Activated naive CD8-positive, alpha-beta T cell treated with anti-CD3 and anti-CD28 coated beads, Interleukin-2, amount 50 U/mL, for 24 hours (primary cell): ENCODE results near the gene RAI14.
A peak's percentile ranks its signal among the peaks of the same experiment; 100 is the strongest.

Experiments used
- ATAC-seq: fragments of 150-1000 bp; cut with Tn5 transposase; one replicate; pipeline ENCODE4 v1.10.0; 2021
- DNase-seq: peaks from one replicate; pipeline ENCODE4 v3.0.0; 2021
- H3K27ac Mint-ChIP-seq: one replicate; pipeline ENCODE4 v1.8.0; 2021; ENCODE audit warnings: mild to moderate bottlenecking, mixed read lengths
- H3K27me3 Mint-ChIP-seq: one replicate; pipeline ENCODE4 v1.8.0; 2021; ENCODE audit warnings: mixed read lengths
- H3K36me3 Mint-ChIP-seq: one replicate; pipeline ENCODE4 v1.8.0; 2021; ENCODE audit warnings: low read depth, mixed read lengths
- H3K4me1 Mint-ChIP-seq: one replicate; pipeline ENCODE4 v1.8.0; 2021; ENCODE audit warnings: mixed read lengths
- H3K4me3 Mint-ChIP-seq: one replicate; pipeline ENCODE4 v1.8.0; 2021; ENCODE audit warnings: mild to moderate bottlenecking, moderate library complexity, mixed read lengths
- H3K9me3 Mint-ChIP-seq: one replicate; pipeline ENCODE4 v1.8.0; 2021; ENCODE audit warnings: mixed read lengths

Gene RAI14

GRCh38 chr5:34656700-34657273 is 659 bp downstream of the RAI14 start:
- Mint-ChIP-seq H3K36me3 (no peaks in the 10 kb centered on the region), H3K9me3 (no peaks in the 10 kb centered on the region), H3K4me1 (peaks cover 18% of the 10 kb centered on the region), H3K27me3 (peaks cover 61% of the 10 kb centered on the region), H3K4me3 (peak overlapping the region; percentile 69), H3K27ac (no peak overlapping the region)
- ATAC-seq, result peak; percentile 42
- DNase-seq, result peak; percentile 15

- peaks cover 18% of the 10 kb centered on the region for H3K4me1 Mint-ChIP-seq
- peak overlapping the region; percentile 69 for H3K4me3 Mint-ChIP-seq
- H3K27me3 Mint-ChIP-seq, result peaks cover 60% of the 10 kb centered on the region
- DNase-seq (no peak), ATAC-seq (no peak)
- no peaks in the 10 kb centered on the region for H3K36me3 Mint-ChIP-seq
- no peaks in the 10 kb centered on the region for H3K9me3 Mint-ChIP-seq
- no peak overlapping the region for H3K27ac Mint-ChIP-seq
Observed at GRCh38 chr5:34657274-34657921, 1.3 kb downstream of the RAI14 start.

- ATAC-seq (no peak), DNase-seq (no peak)
- Mint-ChIP-seq H3K27me3 (peaks cover 56% of the 10 kb centered on the region), H3K9me3 (no peaks in the 10 kb centered on the region), H3K36me3 (no peaks in the 10 kb centered on the region), H3K4me3 (peak overlapping the region; percentile 69), H3K27ac (no peak overlapping the region), H3K4me1 (peaks cover 18% of the 10 kb centered on the region)
Observed at GRCh38 chr5:34657988-34658387, 1.9 kb downstream of the RAI14 start.

GRCh38 chr5:34659168-34659567 is 3.0 kb downstream of the RAI14 start:
- H3K27ac Mint-ChIP-seq, result no peak overlapping the region

GRCh38 chr5:34660444-34660843 is 4.3 kb downstream of the RAI14 start:
- Mint-ChIP-seq H3K27me3 (peaks cover 36% of the 10 kb centered on the region), H3K27ac (no peak overlapping the region), H3K9me3 (no peaks in the 10 kb centered on the region), H3K4me3 (no peak overlapping the region), H3K36me3 (no peaks in the 10 kb centered on the region), H3K4me1 (peaks cover 14% of the 10 kb centered on the region)
- ATAC-seq, result no peak
- DNase-seq, result no peak

More at GRCh38 chr5:34659168-34659567, 3.0 kb downstream of the RAI14 start:
- ATAC-seq, result no peak
- Mint-ChIP-seq H3K4me3 (no peak overlapping the region), H3K27me3 (peaks cover 49% of the 10 kb centered on the region), H3K36me3 (no peaks in the 10 kb centered on the region), H3K9me3 (no peaks in the 10 kb centered on the region), H3K4me1 (peaks cover 18% of the 10 kb centered on the region)
- no peak for DNase-seq

GRCh38 chr5:34663771-34664496 is 7.8 kb downstream of the RAI14 start:
- H3K36me3 Mint-ChIP-seq, result no peaks in the 10 kb centered on the region
- H3K27ac Mint-ChIP-seq, result no peak overlapping the region
- no peaks in the 10 kb centered on the region for H3K4me1 Mint-ChIP-seq
- H3K4me3 Mint-ChIP-seq, result no peak overlapping the region
- no peak for ATAC-seq
- peaks cover 14% of the 10 kb centered on the region for H3K27me3 Mint-ChIP-seq
- no peaks in the 10 kb centered on the region for H3K9me3 Mint-ChIP-seq
- no peak for DNase-seq

- Mint-ChIP-seq H3K36me3 (no peaks in the 10 kb centered on the region), H3K4me3 (no peak overlapping the region), H3K4me1 (no peaks in the 10 kb centered on the region), H3K27ac (no peak overlapping the region), H3K27me3 (peaks cover 5% of the 10 kb centered on the region), H3K9me3 (no peaks in the 10 kb centered on the region)
- ATAC-seq (no peak), DNase-seq (no peak)
Observed at GRCh38 chr5:34666392-34667080, 10.4 kb downstream of the RAI14 start.

GRCh38 chr5:34667705-34668104 is 11.6 kb downstream of the RAI14 start:
- no peak overlapping the region for H3K4me3 Mint-ChIP-seq
- no peak for DNase-seq

GRCh38 chr5:34669931-34670516 is 13.9 kb downstream of the RAI14 start:
- H3K4me1 Mint-ChIP-seq, result no peaks in the 10 kb centered on the region
- H3K36me3 Mint-ChIP-seq, result no peaks in the 10 kb centered on the region
- H3K27ac Mint-ChIP-seq, result no peak overlapping the region
- H3K27me3 Mint-ChIP-seq, result peaks cover 3% of the 10 kb centered on the region
- no peak for DNase-seq
- H3K4me3 Mint-ChIP-seq, result no peak overlapping the region
- H3K9me3 Mint-ChIP-seq, result no peaks in the 10 kb centered on the region
- no peak for ATAC-seq

More at GRCh38 chr5:34667705-34668104, 11.6 kb downstream of the RAI14 start:
- no peak overlapping the region for H3K27ac Mint-ChIP-seq
- H3K4me1 Mint-ChIP-seq, result no peaks in the 10 kb centered on the region
- peaks cover 7% of the 10 kb centered on the region for H3K27me3 Mint-ChIP-seq
- no peak for ATAC-seq
- H3K9me3 Mint-ChIP-seq, result no peaks in the 10 kb centered on the region
- H3K36me3 Mint-ChIP-seq, result no peaks in the 10 kb centered on the region

- no peaks in the 10 kb centered on the region for H3K9me3 Mint-ChIP-seq
- H3K36me3 Mint-ChIP-seq, result no peaks in the 10 kb centered on the region
- no peak for DNase-seq
- no peak for ATAC-seq
- no peak overlapping the region for H3K4me3 Mint-ChIP-seq
- peaks cover 7% of the 10 kb centered on the region for H3K27me3 Mint-ChIP-seq
- H3K4me1 Mint-ChIP-seq, result no peaks in the 10 kb centered on the region
- H3K27ac Mint-ChIP-seq, result no peak overlapping the region
Observed at GRCh38 chr5:34672196-34672595, 16.1 kb downstream of the RAI14 start.

- no peak overlapping the region for H3K27ac Mint-ChIP-seq
- DNase-seq (no peak), ATAC-seq (no peak)
- no peaks in the 10 kb centered on the region for H3K4me1 Mint-ChIP-seq
- peaks cover 8% of the 10 kb centered on the region for H3K27me3 Mint-ChIP-seq
- H3K36me3 Mint-ChIP-seq, result no peaks in the 10 kb centered on the region
- no peak overlapping the region for H3K4me3 Mint-ChIP-seq
- no peaks in the 10 kb centered on the region for H3K9me3 Mint-ChIP-seq
Observed at GRCh38 chr5:34673463-34674125, 17.5 kb downstream of the RAI14 start.

GRCh38 chr5:34674187-34674586 is 18.1 kb downstream of the RAI14 start:
- Mint-ChIP-seq H3K4me3 (no peak overlapping the region), H3K4me1 (no peaks in the 10 kb centered on the region), H3K27me3 (peaks cover 10% of the 10 kb centered on the region), H3K9me3 (no peaks in the 10 kb centered on the region), H3K36me3 (no peaks in the 10 kb centered on the region), H3K27ac (no peak overlapping the region)
- ATAC-seq, result no peak
- DNase-seq, result no peak

GRCh38 chr5:34675857-34676256 is 19.7 kb downstream of the RAI14 start:
- H3K27me3 Mint-ChIP-seq, result peaks cover 10% of the 10 kb centered on the region
- H3K27ac Mint-ChIP-seq, result no peak overlapping the region

GRCh38 chr5:34676416-34676815 is 20.3 kb downstream of the RAI14 start:
- Mint-ChIP-seq H3K9me3 (no peaks in the 10 kb centered on the region), H3K27ac (no peak overlapping the region), H3K27me3 (peaks cover 10% of the 10 kb centered on the region), H3K4me1 (no peaks in the 10 kb centered on the region), H3K36me3 (no peaks in the 10 kb centered on the region), H3K4me3 (no peak overlapping the region)
- DNase-seq (no peak), ATAC-seq (no peak)

More at GRCh38 chr5:34675857-34676256, 19.7 kb downstream of the RAI14 start:
- no peaks in the 10 kb centered on the region for H3K4me1 Mint-ChIP-seq
- no peak overlapping the region for H3K4me3 Mint-ChIP-seq
- no peaks in the 10 kb centered on the region for H3K36me3 Mint-ChIP-seq
- DNase-seq, result no peak
- no peak for ATAC-seq
- no peaks in the 10 kb centered on the region for H3K9me3 Mint-ChIP-seq
